Aorta (tissue), 5 donors: Measurements from ENCODE around the gene AOC2. TPM values are rescaled to one million over a fixed set of nuclear protein-coding genes. Genes with fewer than 3 reads are reported as not detected.
"Not testable (repeated sequence)": the region's sequence is repeated elsewhere in the genome, so short reads cannot be mapped to it uniquely, and the experiment has no call there.

Source experiments
- ATAC-seq: fragments of 200-7000 bp; cut with Tn5 transposase; one replicate; pipeline ENCODE4 v1.9.1; 2022; ENCODE audit warnings: moderate library complexity; ENCODE audit not compliant: low FRiP score
- DNase-seq, 2 donors: peaks; one replicate each; pipeline ENCODE4 v3.0.0-alpha.2; 2020
- H3K27ac ChIP-seq, 2 donors: one replicate each; pipeline ENCODE4 v1.5.1; 2013; ENCODE audit warnings: low read length in 2 of 2, mild to moderate bottlenecking in 2 of 2, moderate library complexity in 2 of 2, control low read depth in 1 of 2, inconsistent platforms in 1 of 2, low read depth in 1 of 2
- H3K27me3 ChIP-seq, 2 donors: one replicate each; pipeline ENCODE4 v1.6.1; 2013; ENCODE audit warnings: control low read depth in 1 of 2, low read length in 1 of 2, mild to moderate bottlenecking in 1 of 2, moderate library complexity in 1 of 2; ENCODE audit not compliant: insufficient read depth in 2 of 2, control insufficient read depth in 1 of 2
- H3K36me3 ChIP-seq, 2 donors: one replicate each; pipeline ENCODE4 v1.6.1; 2013; ENCODE audit warnings: control low read depth in 1 of 2, low read length in 1 of 2, mild to moderate bottlenecking in 1 of 2; ENCODE audit not compliant: insufficient read depth in 2 of 2, control insufficient read depth in 1 of 2
- H3K4me1 ChIP-seq, 2 donors: one replicate each; pipeline ENCODE4 v1.6.1; 2013; ENCODE audit warnings: low read length in 2 of 2, control low read depth in 1 of 2, mild to moderate bottlenecking in 1 of 2, moderate library complexity in 1 of 2; ENCODE audit not compliant: insufficient read depth in 2 of 2, control insufficient read depth in 1 of 2
- H3K4me3 ChIP-seq, 2 donors: one replicate each; pipeline ENCODE4 v1.5.1; 2013; ENCODE audit warnings: low read length in 2 of 2, control low read depth in 1 of 2, mild to moderate bottlenecking in 1 of 2
- H3K9me3 ChIP-seq: one replicate; pipeline ENCODE4 v1.6.1; 2013; ENCODE audit warnings: mild to moderate bottlenecking, low read length; ENCODE audit not compliant: control insufficient read depth
- WGBS, 2 donors: extraction: QIAGEN DNeasy Blood & Tissue Kit; methylation state at CpG; one replicate each; pipeline ENCODE4 v1.1.7; 2013; 5-methylcytosine and 5-hydroxymethylcytosine counted together
- intact Hi-C, 2 donors: fragments of 100-400 bp; cut with DNase I; formaldehyde crosslinking; loops; one replicate each; pipeline versions ENCODE4 v1.14.2 to v1.15.0; 2022
- microRNA-seq, 2 donors: library from miRNA; unstranded; fragments of <30 nt; microRNA quantifications; one replicate each; pipeline ENCODE4 v1.2.0, GENCODE V29; 2020
- polyA plus RNA-seq, 2 donors: library from polyadenylated mRNA; stranded (reverse); fragments of 200-250 nt; gene quantifications; one replicate each; pipeline ENCODE4 v1.2.3, GENCODE V29; 2013
- total RNA-seq, 2 donors: library from RNA; stranded (reverse); fragmentation: NEBNext Ultra II Directional; extraction: Animal tissue kit (Norgen Biotek cat#: 25700); gene quantifications; one replicate each; pipeline ENCODE4 v1.2.1, GENCODE V29; 2021
- donor health status: healthy with polysubstance abuse.
- donor health status: Bipolar disorder and iron deficiency.
- donor health status: DM: no; HTN: no; CAD: no.
- donor health status: DM: no; HTN: no; CAD: no.
- donor health status: DM: yes; HTN: yes; CAD: no.

The AOC2 gene
- total and polyA plus RNA-seq, 4 donors = 0.25 to 2.6 (median 1.1) TPM

- H3K4me3 ChIP-seq = no peak overlapping the region
- intact Hi-C loops = no loop called here
- H3K9me3 ChIP-seq = no peaks in the 10 kb centered on the region
- ATAC-seq (peak; percentile 79), DNase-seq (peak; percentile 73 to 80)
- peaks cover 0 to 2% of the 10 kb centered on the region in 2 donors for H3K4me1 ChIP-seq
- WGBS, 2 donors = 13 to 14% methylated on average over 10 of the region's 10 CpGs
- H3K36me3 ChIP-seq = no peaks in the 10 kb centered on the region
- H3K27ac ChIP-seq = peak overlapping the region; percentile 87 to 98
- no peaks in the 10 kb centered on the region for H3K27me3 ChIP-seq
These were observed 47.3 kb downstream of the AOC2 start for GRCh38 chr17:42891539-42892152.

- H3K4me3 ChIP-seq = no peak overlapping the region
- WGBS, 2 donors = 4 to 5% methylated on average over 4 of the region's 4 CpGs
- DNase-seq = no peak
- H3K27ac ChIP-seq = peak overlapping the region in 1 of 2 donors; percentile 68
- ATAC-seq = no peak
- H3K4me1 ChIP-seq = peaks cover 0 to 2% of the 10 kb centered on the region in 2 donors
- no peaks in the 10 kb centered on the region for H3K36me3 ChIP-seq
- intact Hi-C loops = no loop called here
- H3K27me3 ChIP-seq = no peaks in the 10 kb centered on the region
- H3K9me3 ChIP-seq = no peaks in the 10 kb centered on the region
These were observed 49.0 kb downstream of the AOC2 start for GRCh38 chr17:42893359-42893758.

GRCh38 chr17:42894283-42895184 is 50.2 kb downstream of the AOC2 start:
- WGBS, 2 donors = 60 to 68% methylated on average over 12 of the region's 12 CpGs
- peak overlapping the region; percentile 29 to 91 for H3K27ac ChIP-seq
- no peaks in the 10 kb centered on the region for H3K36me3 ChIP-seq
- no peak overlapping the region for H3K4me3 ChIP-seq
- peaks cover 0 to 2% of the 10 kb centered on the region in 2 donors for H3K4me1 ChIP-seq
- intact Hi-C loops = loop anchor here in 1 of 2 donors (2.0 kb wide), 1 partner anchor 42 kb away; no protein-coding TSS in a partner anchor
- no peaks in the 10 kb centered on the region for H3K9me3 ChIP-seq
- DNase-seq (peak in 1 of 2 donors; percentile 36), ATAC-seq (no peak)
- no peaks in the 10 kb centered on the region for H3K27me3 ChIP-seq

DNA sequence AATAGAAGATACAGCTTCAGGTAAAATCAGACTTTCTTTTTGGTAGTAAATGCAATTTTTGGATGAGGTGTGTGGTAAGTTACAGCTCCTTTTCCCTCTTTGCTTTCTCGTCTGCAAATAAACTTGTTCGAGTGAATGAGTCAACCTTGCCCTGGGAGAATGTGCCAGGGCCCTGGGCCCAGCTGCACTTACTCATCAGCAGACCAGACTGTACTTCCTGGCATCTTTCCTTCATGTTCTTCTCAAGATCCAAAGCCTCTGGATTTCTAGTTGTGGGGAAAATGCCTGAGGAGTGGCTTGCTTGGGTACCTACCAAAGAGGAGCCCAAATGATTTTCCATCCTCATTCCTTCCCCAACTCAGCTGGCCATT is 50.8 kb downstream of the AOC2 start:
- H3K27me3 ChIP-seq = no peaks in the 10 kb centered on the region
- peaks cover 0 to 2% of the 10 kb centered on the region in 2 donors for H3K4me1 ChIP-seq
- intact Hi-C loops = loop anchor here in 1 of 2 donors (2.0 kb wide), 1 partner anchor 42 kb away; no protein-coding TSS in a partner anchor
- 0 to 2% methylated on average over 2 of the region's 2 CpGs for WGBS, 2 donors
- H3K4me3 ChIP-seq = no peak overlapping the region
- ATAC-seq (peak; percentile 78), DNase-seq (peak; percentile 85 to 88)
- peak overlapping the region in 1 of 2 donors; percentile 29 for H3K27ac ChIP-seq
- H3K9me3 ChIP-seq = no peaks in the 10 kb centered on the region
- H3K36me3 ChIP-seq = no peaks in the 10 kb centered on the region

GRCh38 chr17:42898147-42898811 is 53.9 kb downstream of the AOC2 start:
- H3K4me3 ChIP-seq = no peak overlapping the region
- H3K4me1 ChIP-seq = peaks cover 0 to 2% of the 10 kb centered on the region in 2 donors
- 94% methylated on average over 7 of the region's 7 CpGs for WGBS, 2 donors
- no peaks in the 10 kb centered on the region for H3K36me3 ChIP-seq
- H3K27ac ChIP-seq = no peak overlapping the region
- intact Hi-C loops = no loop called here
- no peak for ATAC-seq
- DNase-seq = peak in 1 of 2 donors; percentile 24
- H3K27me3 ChIP-seq = no peaks in the 10 kb centered on the region
- H3K9me3 ChIP-seq = no peaks in the 10 kb centered on the region

GRCh38 chr17:42899981-42900380 is 55.6 kb downstream of the AOC2 start:
- DNase-seq, ATAC-seq, H3K36me3 ChIP-seq, H3K9me3 ChIP-seq, H3K27me3 ChIP-seq, intact Hi-C loops, H3K4me3 ChIP-seq, H3K4me1 ChIP-seq, H3K27ac ChIP-seq: not testable (repeated sequence)
- WGBS, 2 donors = 80 to 82% methylated on average over 3 of the region's 3 CpGs

Small RNA genes lying within 50 kb of the gene (microRNA-seq; reads per million reads assigned to microRNA genes)
- gene MIR6781 = 0 to 0.60 reads per million in 2 donors

Other genes starting within 250 kb of the AOC2 start
- 10 to 100 TPM; 42.9 to 54.1 TPM for gene RETREG3, start 235.2 kb upstream of the AOC2 start, total RNA-seq
- gene RETREG3, start 235.2 kb upstream of the AOC2 start, polyA plus RNA-seq = 10 to 100 TPM; 11.5 to 27.6 TPM
- 10 to 100 TPM; 21.5 to 24.9 TPM for gene TUBG1, start 234.9 kb upstream of the AOC2 start, total RNA-seq
- gene TUBG1, start 234.9 kb upstream of the AOC2 start, polyA plus RNA-seq = 10 to 100 TPM; 15.7 to 19.5 TPM
- gene TUBG2, start 185.3 kb upstream of the AOC2 start, total RNA-seq = 10 to 100 TPM; 23.4 to 42.6 TPM
- 10 to 100 TPM; 23.9 to 72.2 TPM for gene TUBG2, start 185.3 kb upstream of the AOC2 start, polyA plus RNA-seq
- 10 to 100 TPM; 27.0 to 47.5 TPM for gene PLEKHH3, start 167.6 kb upstream of the AOC2 start, total RNA-seq
- 10 to 100 TPM; 10.0 to 59.3 TPM for gene PLEKHH3, start 167.6 kb upstream of the AOC2 start, polyA plus RNA-seq
- 1 to 10 TPM; 2.5 to 3.4 TPM for gene CCR10, start 162.7 kb upstream of the AOC2 start, total RNA-seq
- 1 to 10 TPM in 1 of 2 donors, under 1 TPM in 1; 0.50 to 3.7 TPM for gene CCR10, start 162.7 kb upstream of the AOC2 start, polyA plus RNA-seq
- 10 to 100 TPM in 1 of 2 donors, 1 to 10 TPM in 1; 7.6 to 25.8 TPM for gene CNTNAP1, start 162.0 kb upstream of the AOC2 start, total RNA-seq
- gene CNTNAP1, start 162.0 kb upstream of the AOC2 start, polyA plus RNA-seq = 10 to 100 TPM in 1 of 2 donors, 1 to 10 TPM in 1; 1.0 to 11.5 TPM
- 10 to 100 TPM; 62.5 to 72.4 TPM for gene EZH1, start 99.5 kb upstream of the AOC2 start, total RNA-seq
- 10 to 100 TPM; 22.4 to 41.7 TPM for gene EZH1, start 99.5 kb upstream of the AOC2 start, polyA plus RNA-seq
- 10 to 100 TPM; 27.1 to 77.7 TPM for gene RAMP2, start 83.4 kb upstream of the AOC2 start, total RNA-seq
- 10 to 100 TPM in 1 of 2 donors, 1 to 10 TPM in 1; 8.1 to 14.5 TPM for gene RAMP2, start 83.4 kb upstream of the AOC2 start, polyA plus RNA-seq
- gene VPS25, start 71.1 kb upstream of the AOC2 start, total RNA-seq = 10 to 100 TPM; 31.2 to 33.8 TPM
- gene VPS25, start 71.1 kb upstream of the AOC2 start, polyA plus RNA-seq = 10 to 100 TPM; 45.5 to 46.8 TPM
- gene WNK4, start 64.0 kb upstream of the AOC2 start, total RNA-seq = under 1 TPM; 0.19 to 0.24 TPM
- 1 to 10 TPM in 1 of 2 donors, not detected in 1; 1.1 TPM for gene WNK4, start 64.0 kb upstream of the AOC2 start, polyA plus RNA-seq
- gene COA3, start 45.9 kb upstream of the AOC2 start, total RNA-seq = 10 to 100 TPM; 31.7 to 34.8 TPM
- 100 to 1,000 TPM in 1 of 2 donors, 10 to 100 TPM in 1; 75.9 to 117 TPM for gene COA3, start 45.9 kb upstream of the AOC2 start, polyA plus RNA-seq
- under 1 TPM in 1 of 2 donors, not detected in 1; 0.81 TPM for gene CNTD1, start 45.7 kb upstream of the AOC2 start, total RNA-seq
- gene CNTD1, start 45.7 kb upstream of the AOC2 start, polyA plus RNA-seq = 1 to 10 TPM in 1 of 2 donors, under 1 TPM in 1; 0.33 to 2.1 TPM
- 10 to 100 TPM; 66.9 to 76.9 TPM for gene BECN1, start 20.3 kb upstream of the AOC2 start, total RNA-seq
- gene BECN1, start 20.3 kb upstream of the AOC2 start, polyA plus RNA-seq = 100 to 1,000 TPM in 1 of 2 donors, 10 to 100 TPM in 1; 67.8 to 105 TPM
- 10 to 100 TPM; 57.7 to 69.8 TPM for gene PSME3, start 11.2 kb upstream of the AOC2 start, total RNA-seq
- gene PSME3, start 11.2 kb upstream of the AOC2 start, polyA plus RNA-seq = 10 to 100 TPM; 41.1 to 58.6 TPM
- 100 to 1,000 TPM; 270 to 344 TPM for gene AOC3, start 6.6 kb downstream of the AOC2 start, total RNA-seq
- gene AOC3, start 6.6 kb downstream of the AOC2 start, polyA plus RNA-seq = 100 to 1,000 TPM in 1 of 2 donors, 10 to 100 TPM in 1; 82.1 to 107 TPM
- not detected for gene G6PC1, start 56.2 kb downstream of the AOC2 start, total RNA-seq
- gene G6PC1, start 56.2 kb downstream of the AOC2 start, polyA plus RNA-seq = 1 to 10 TPM in 1 of 2 donors, not detected in 1; 3.0 TPM
- gene AARSD1, start 119.9 kb downstream of the AOC2 start, total RNA-seq = 10 to 100 TPM; 38.2 to 39.0 TPM
- gene AARSD1, start 119.9 kb downstream of the AOC2 start, polyA plus RNA-seq = 10 to 100 TPM; 30.2 to 87.0 TPM
- 1 to 10 TPM; 2.5 to 6.6 TPM for gene PTGES3L, start 135.5 kb downstream of the AOC2 start, total RNA-seq
- 1 to 10 TPM; 3.2 to 5.5 TPM for gene PTGES3L, start 135.5 kb downstream of the AOC2 start, polyA plus RNA-seq
- 10 to 100 TPM; 10.6 to 16.0 TPM for gene RUNDC1, start 136.0 kb downstream of the AOC2 start, total RNA-seq
- 1 to 10 TPM; 2.4 to 7.3 TPM for gene RUNDC1, start 136.0 kb downstream of the AOC2 start, polyA plus RNA-seq
- gene RPL27, start 153.8 kb downstream of the AOC2 start, total RNA-seq = 100 to 1,000 TPM; 723 to 755 TPM
- 1,000 to 10,000 TPM; 3,011 to 6,939 TPM for gene RPL27, start 153.8 kb downstream of the AOC2 start, polyA plus RNA-seq
- gene IFI35, start 162.2 kb downstream of the AOC2 start, total RNA-seq = 10 to 100 TPM; 24.8 to 35.3 TPM
- 10 to 100 TPM; 34.2 to 45.2 TPM for gene IFI35, start 162.2 kb downstream of the AOC2 start, polyA plus RNA-seq
- gene VAT1, start 177.8 kb downstream of the AOC2 start, total RNA-seq = 100 to 1,000 TPM; 165 to 241 TPM
- 10 to 100 TPM; 55.7 to 65.3 TPM for gene VAT1, start 177.8 kb downstream of the AOC2 start, polyA plus RNA-seq
- 1 to 10 TPM; 1.1 to 2.7 TPM for gene RND2, start 180.7 kb downstream of the AOC2 start, total RNA-seq
- gene RND2, start 180.7 kb downstream of the AOC2 start, polyA plus RNA-seq = 1 to 10 TPM; 2.0 to 3.9 TPM